Astrocyte of the spinal cord (primary cell): ENCODE measurements around the gene CT47A1.
"Not testable (repeated sequence)": the region's sequence is repeated elsewhere in the genome, so short reads cannot be mapped to it uniquely, and the experiment has no call there.

ENCODE experiments used
- DNase-seq: peaks from one replicate; pipeline ENCODE4 v3.0.0; 2011; ENCODE audit warnings: low read depth, low spot score
- H3K4me3 ChIP-seq: 2 replicates; pipeline ENCODE4 v1.5.1; 2011; ENCODE audit warnings: low read depth, mild to moderate bottlenecking, low read length, moderate library complexity
- in situ Hi-C: cut with HindIII; loops from 2 replicates; pipeline ENCODE4 v1.10.0; 2017; ENCODE audit warnings: low sequenced_read_pairs
- TF ChIP-seq, protein P1 (sequence below): IDR thresholded peaks from 2 replicates; pipeline ENCODE4 v1.5.1; 2012; ENCODE audit warnings: low read depth, mild to moderate bottlenecking, low read length, inconsistent platforms

Gene CT47A1

DNA sequence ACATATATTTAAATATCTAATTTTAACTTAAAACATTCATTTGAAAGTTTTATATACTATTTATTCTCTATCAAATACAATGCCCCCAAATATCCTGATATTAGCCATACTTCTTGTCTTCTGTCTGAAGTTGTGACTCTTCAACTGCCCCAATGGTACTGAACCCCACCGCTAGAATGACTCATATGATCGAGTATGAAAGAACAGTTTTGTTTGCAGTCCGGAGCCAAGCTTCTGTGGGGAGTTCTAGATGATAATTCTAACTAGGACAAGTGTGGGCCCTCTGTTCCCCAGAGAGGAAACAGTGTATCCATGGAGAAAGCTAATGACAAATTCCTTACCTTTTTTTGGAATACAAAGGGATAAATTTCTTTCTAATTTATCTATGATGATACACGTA, 24.7 kb upstream of the CT47A1 start:
- in situ Hi-C loops = no loop called here
- H3K4me3 ChIP-seq = no peak overlapping the region
- peak; percentile 0 for DNase-seq
- TF ChIP-seq, protein P1, sequence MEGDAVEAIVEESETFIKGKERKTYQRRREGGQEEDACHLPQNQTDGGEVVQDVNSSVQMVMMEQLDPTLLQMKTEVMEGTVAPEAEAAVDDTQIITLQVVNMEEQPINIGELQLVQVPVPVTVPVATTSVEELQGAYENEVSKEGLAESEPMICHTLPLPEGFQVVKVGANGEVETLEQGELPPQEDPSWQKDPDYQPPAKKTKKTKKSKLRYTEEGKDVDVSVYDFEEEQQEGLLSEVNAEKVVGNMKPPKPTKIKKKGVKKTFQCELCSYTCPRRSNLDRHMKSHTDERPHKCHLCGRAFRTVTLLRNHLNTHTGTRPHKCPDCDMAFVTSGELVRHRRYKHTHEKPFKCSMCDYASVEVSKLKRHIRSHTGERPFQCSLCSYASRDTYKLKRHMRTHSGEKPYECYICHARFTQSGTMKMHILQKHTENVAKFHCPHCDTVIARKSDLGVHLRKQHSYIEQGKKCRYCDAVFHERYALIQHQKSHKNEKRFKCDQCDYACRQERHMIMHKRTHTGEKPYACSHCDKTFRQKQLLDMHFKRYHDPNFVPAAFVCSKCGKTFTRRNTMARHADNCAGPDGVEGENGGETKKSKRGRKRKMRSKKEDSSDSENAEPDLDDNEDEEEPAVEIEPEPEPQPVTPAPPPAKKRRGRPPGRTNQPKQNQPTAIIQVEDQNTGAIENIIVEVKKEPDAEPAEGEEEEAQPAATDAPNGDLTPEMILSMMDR = no peak

DNA sequence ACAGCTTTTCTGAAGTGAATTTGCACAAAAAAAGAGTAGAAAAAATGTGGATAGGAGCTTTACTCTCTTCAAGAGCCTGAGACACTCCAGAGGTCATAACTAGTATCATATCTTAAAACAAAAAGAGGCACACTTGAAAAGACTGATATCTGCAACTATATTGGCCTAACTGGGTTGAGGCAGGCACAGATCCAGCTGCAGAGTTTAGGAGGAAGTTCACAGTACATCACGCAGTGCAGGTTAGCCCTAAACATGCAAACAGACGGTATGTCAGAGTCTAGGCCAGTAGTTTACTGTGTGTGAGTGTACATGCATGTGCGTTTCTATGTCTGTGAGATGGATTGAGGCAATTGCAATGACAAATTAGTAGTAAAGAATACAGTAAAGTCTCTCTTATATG, 24.2 kb upstream of the CT47A1 start:
- TF ChIP-seq, protein P1 = no peak
- in situ Hi-C loops = no loop called here
- H3K4me3 ChIP-seq = no peak overlapping the region
- no peak for DNase-seq

DNA sequence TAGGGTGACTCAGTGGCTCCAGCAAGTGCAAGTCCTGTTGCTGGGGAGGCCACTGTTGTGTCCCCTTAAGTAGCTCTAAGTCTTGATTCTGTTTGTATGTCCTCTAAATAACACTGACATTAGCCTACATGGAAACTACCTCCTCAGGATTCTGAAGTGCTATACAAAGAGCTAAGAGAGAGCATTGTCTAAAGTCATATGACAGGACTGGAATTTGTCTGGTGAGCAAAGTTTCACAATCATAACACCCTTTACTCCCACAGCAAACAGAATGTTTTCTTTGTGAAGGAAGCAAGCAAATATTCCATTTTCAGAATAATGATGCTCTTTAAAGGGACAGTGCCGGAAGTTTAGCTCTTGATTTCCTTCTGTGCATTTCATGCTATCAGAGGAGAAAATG, 23.4 kb upstream of the CT47A1 start:
- no peak overlapping the region for H3K4me3 ChIP-seq
- in situ Hi-C loops = no loop called here
- TF ChIP-seq, protein P1 = no peak
- no peak for DNase-seq

DNA sequence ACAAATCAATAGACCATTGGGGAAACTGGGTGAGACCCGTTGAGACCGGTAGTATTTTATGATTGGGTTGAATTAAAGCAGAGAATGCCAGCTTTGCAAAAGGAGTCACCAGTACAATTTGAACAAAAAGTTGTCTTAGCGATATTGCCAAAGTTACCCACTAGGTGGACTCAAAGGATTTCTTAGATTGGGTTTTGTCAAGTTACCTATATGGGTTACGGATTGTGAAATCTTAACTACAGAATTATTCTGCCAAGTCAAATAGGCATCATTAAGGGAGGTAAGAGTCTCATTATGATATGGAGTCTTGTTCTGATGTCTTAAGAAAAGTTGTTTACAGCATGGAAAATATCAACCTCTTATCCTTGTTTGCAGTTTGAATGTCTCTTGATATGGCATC, 15.0 kb upstream of the CT47A1 start:
- no peak overlapping the region for H3K4me3 ChIP-seq
- DNase-seq = peak; percentile 4
- in situ Hi-C loops = no loop called here
- TF ChIP-seq, protein P1 = peak; percentile 17

DNA sequence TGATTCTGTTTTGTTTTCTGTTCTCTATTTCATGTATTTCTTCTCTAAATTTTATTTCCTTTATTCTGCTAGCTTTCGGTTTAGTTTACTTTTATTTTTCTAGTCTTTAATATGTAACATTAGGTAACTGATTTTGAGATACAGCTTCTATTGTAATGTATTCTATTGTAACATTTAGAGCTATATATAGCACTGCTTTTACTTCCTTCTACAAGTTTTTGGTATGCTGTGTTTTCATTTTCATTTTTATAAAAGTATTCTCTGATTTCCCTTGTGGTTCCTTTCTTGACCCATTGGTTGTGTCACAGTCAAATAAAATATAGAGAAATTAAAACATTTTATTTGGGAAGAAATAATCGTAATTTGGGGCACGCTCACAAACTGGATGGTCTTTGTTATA, 13.9 kb upstream of the CT47A1 start:
- TF ChIP-seq, protein P1 = no peak
- no peak for DNase-seq
- in situ Hi-C loops = no loop called here
- H3K4me3 ChIP-seq = no peak overlapping the region

DNA sequence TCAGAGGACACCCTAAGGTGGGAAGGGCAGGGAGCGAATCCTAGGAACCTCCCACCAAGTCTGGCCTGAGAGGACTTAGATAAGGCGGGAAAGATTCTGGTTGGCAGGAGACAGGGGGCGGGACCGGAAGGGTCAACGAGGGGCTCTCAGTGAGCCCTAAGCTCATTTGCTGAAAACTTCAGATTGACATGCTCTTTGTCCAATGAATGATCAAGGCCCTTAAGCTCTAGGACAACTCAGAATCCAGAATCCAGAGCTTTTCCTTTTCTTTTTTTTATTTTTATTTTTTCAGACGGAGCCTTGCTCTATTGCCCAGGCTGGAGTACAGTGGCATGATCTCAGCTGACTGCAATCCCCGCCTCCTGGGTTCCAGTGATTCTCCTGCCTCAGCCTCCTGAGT, 29.1 kb downstream of the CT47A1 start, which contains the start of gene CT47A7:
TSS of gene CT47A7 (minus strand) at position 101 of the 400 bp plus-strand sequence. CDS start 255 bp downstream, outside the sequence.
- H3K4me3 ChIP-seq, DNase-seq, in situ Hi-C loops: not testable (repeated sequence)
